ENCODE measurements around the gene MDN1. TPM values are rescaled to one million over a fixed set of nuclear protein-coding genes. Genes with fewer than 3 reads are reported as not detected.
"Not testable (repeated sequence)": the region's sequence is repeated elsewhere in the genome, so short reads cannot be mapped to it uniquely, and the experiment has no call there.

The MDN1 gene
- total RNA-seq, 1 donor from 2014 or later: 44.1 TPM

DNA sequence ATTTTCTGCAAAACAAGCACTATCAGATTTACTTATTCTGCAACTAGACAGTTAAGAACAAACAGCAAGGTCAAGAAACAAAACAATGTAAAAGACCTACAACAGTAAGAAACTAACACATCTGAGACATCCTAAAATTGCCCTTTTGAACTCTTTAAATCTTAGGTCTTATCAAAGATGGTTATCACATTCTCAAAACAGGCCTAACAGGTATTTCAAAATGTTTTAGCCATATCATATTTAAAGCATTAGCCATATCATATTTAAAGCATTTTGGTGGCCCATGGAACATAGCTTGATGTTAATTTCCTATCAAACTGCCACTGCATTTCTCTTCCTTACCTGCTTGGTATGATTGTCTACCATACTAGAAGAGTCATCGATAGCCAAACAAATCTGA is 169.9 kb downstream of the MDN1 start:
- Mint-ChIP-seq H3K36me3 (ENCODE audit: insufficient read depth) (peaks cover 14% of the 10 kb centered on the region), H3K4me3 (ENCODE audit: low read depth) (no peak overlapping the region), H3K27ac (no peak overlapping the region), H3K4me1 (ENCODE audit: low read depth) (no peaks in the 10 kb centered on the region), H3K27me3 (no peaks in the 10 kb centered on the region), H3K9me3 (ENCODE audit: low read depth) (no peaks in the 10 kb centered on the region)
- DNase-seq (ENCODE audit: low spot score, unreplicated experiment): no peak
- TF ChIP-seq, protein P1, sequence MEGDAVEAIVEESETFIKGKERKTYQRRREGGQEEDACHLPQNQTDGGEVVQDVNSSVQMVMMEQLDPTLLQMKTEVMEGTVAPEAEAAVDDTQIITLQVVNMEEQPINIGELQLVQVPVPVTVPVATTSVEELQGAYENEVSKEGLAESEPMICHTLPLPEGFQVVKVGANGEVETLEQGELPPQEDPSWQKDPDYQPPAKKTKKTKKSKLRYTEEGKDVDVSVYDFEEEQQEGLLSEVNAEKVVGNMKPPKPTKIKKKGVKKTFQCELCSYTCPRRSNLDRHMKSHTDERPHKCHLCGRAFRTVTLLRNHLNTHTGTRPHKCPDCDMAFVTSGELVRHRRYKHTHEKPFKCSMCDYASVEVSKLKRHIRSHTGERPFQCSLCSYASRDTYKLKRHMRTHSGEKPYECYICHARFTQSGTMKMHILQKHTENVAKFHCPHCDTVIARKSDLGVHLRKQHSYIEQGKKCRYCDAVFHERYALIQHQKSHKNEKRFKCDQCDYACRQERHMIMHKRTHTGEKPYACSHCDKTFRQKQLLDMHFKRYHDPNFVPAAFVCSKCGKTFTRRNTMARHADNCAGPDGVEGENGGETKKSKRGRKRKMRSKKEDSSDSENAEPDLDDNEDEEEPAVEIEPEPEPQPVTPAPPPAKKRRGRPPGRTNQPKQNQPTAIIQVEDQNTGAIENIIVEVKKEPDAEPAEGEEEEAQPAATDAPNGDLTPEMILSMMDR (IDR thresholded peaks at IDR 0.05; ENCODE audit: unreplicated experiment): no peak

GRCh38 chr6:89644864-89645263 is 174.7 kb downstream of the MDN1 start:
- no peaks in the 10 kb centered on the region for H3K9me3 Mint-ChIP-seq (ENCODE audit: low read depth)
- H3K4me1 Mint-ChIP-seq (ENCODE audit: low read depth): no peaks in the 10 kb centered on the region
- TF ChIP-seq, protein P1 (IDR thresholded peaks at IDR 0.05; ENCODE audit: unreplicated experiment): no peak
- DNase-seq (ENCODE audit: low spot score, unreplicated experiment): no peak
- H3K36me3 Mint-ChIP-seq (ENCODE audit: insufficient read depth): peaks cover 19% of the 10 kb centered on the region
- H3K4me3 Mint-ChIP-seq (ENCODE audit: low read depth): no peak overlapping the region
- peak overlapping the region; percentile 27 for H3K27ac Mint-ChIP-seq
- H3K27me3 Mint-ChIP-seq: no peaks in the 10 kb centered on the region

DNA sequence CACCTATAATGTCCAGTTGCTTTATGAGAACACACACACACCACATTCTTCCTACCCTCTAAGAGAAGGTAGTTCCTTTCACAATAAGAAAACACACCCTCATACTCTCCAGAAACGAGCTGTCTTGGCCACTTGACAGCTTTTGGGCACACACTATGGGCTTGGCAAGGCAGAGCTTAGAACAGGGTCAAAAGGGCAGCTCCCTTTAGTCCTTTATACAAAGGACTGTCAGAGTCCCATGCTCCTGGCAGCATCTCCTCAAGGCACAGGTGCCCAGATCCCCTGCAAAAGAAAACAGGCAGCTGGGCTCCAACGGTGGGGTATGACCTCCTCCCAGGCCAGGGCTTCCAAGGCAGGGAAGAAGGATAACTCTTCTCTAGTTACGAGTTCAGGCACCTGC is 176.2 kb downstream of the MDN1 start:
- no peak for DNase-seq (ENCODE audit: low spot score, unreplicated experiment)

DNA sequence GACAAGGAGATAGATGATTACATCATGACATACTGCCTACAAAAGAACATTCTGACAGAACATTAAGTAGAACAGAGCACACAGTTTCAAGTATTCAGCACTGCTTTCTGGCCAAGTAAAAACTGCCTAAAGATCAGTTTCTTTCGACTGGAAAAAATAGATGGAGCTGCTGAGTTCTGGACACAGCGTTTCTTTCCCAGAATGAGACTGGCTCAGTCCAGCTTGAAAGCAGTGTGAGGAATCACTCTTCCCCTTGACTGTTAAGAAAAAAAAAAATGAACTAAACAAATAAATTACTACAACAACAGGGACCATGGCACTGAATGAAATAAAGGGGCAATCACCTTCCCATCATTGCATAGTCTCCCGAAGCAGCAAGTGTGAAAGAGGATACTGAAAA is 176.6 kb downstream of the MDN1 start:
- TF ChIP-seq, protein P1 (IDR thresholded peaks at IDR 0.05; ENCODE audit: unreplicated experiment): no peak
- Mint-ChIP-seq H3K9me3 (ENCODE audit: low read depth) (no peaks in the 10 kb centered on the region), H3K36me3 (ENCODE audit: insufficient read depth) (peaks cover 18% of the 10 kb centered on the region)

More for the DNA sequence above, 176.2 kb downstream of the MDN1 start:
- Mint-ChIP-seq H3K4me3 (ENCODE audit: low read depth) (no peak overlapping the region), H3K36me3 (ENCODE audit: insufficient read depth) (peaks cover 19% of the 10 kb centered on the region), H3K27me3 (no peaks in the 10 kb centered on the region), H3K27ac (no peak overlapping the region), H3K4me1 (ENCODE audit: low read depth) (peaks cover 7% of the 10 kb centered on the region), H3K9me3 (ENCODE audit: low read depth) (no peaks in the 10 kb centered on the region)
- TF ChIP-seq, protein P1 (IDR thresholded peaks at IDR 0.05; ENCODE audit: unreplicated experiment): no peak

GRCh38 chr6:89641581-89641980 is 178.0 kb downstream of the MDN1 start:
- Mint-ChIP-seq H3K4me1 (ENCODE audit: low read depth) (peaks cover 14% of the 10 kb centered on the region), H3K36me3 (ENCODE audit: insufficient read depth) (peaks cover 12% of the 10 kb centered on the region)
- H3K27ac Mint-ChIP-seq; H3K4me3 Mint-ChIP-seq (ENCODE audit: low read depth); DNase-seq (ENCODE audit: low spot score, unreplicated experiment); H3K27me3 Mint-ChIP-seq; H3K9me3 Mint-ChIP-seq (ENCODE audit: low read depth): not testable (repeated sequence)

More for the DNA sequence above, 176.6 kb downstream of the MDN1 start:
- Mint-ChIP-seq H3K27me3 (no peaks in the 10 kb centered on the region), H3K27ac (no peak overlapping the region), H3K4me1 (ENCODE audit: low read depth) (peaks cover 10% of the 10 kb centered on the region), H3K4me3 (ENCODE audit: low read depth) (no peak overlapping the region)
- no peak for DNase-seq (ENCODE audit: low spot score, unreplicated experiment)

- Mint-ChIP-seq H3K27ac (no peak overlapping the region), H3K4me1 (ENCODE audit: low read depth) (peaks cover 14% of the 10 kb centered on the region), H3K36me3 (ENCODE audit: insufficient read depth) (peaks cover 13% of the 10 kb centered on the region), H3K27me3 (no peaks in the 10 kb centered on the region), H3K4me3 (ENCODE audit: low read depth) (no peak overlapping the region), H3K9me3 (ENCODE audit: low read depth) (no peaks in the 10 kb centered on the region)
- DNase-seq (ENCODE audit: low spot score, unreplicated experiment): no peak
- TF ChIP-seq, protein P1 (IDR thresholded peaks at IDR 0.05; ENCODE audit: unreplicated experiment): no peak
Measured at GRCh38 chr6:89640804-89641203, 178.8 kb downstream of the MDN1 start.

All from progenitor cell of endocrine pancreas (in vitro differentiated cells).